ENCODE results near the gene SYNDIG1. TPM values are rescaled to one million over a fixed set of nuclear protein-coding genes. Genes with fewer than 3 reads are reported as not detected.

Gene SYNDIG1
- total RNA-seq, 1 experiment from 2014 or later = not detected

DNA sequence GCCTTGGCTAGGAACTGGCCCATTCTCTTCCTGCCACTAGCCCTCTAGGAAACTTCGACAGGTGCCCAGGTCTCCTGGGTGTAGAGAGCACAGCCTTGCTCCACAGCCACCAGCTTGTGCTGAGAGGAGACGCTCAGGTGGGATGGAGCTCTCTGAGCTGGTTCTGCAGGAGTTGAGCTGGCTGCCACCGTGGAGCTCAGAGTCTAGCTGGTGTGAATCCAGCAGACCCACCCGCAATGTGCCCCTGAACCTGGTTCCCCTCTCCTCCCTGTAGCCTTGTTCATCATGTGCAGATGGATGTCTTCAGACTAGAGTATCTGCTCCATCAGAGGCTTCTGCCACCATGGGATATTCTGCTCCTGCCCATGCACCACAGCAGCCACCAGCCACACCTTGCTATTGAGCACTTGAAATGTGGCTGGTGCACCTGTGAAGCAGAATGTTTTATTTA is 222.5 kb downstream of the SYNDIG1 start:
- Mint-ChIP-seq H3K9me3 (ENCODE audit: unreplicated experiment) (no peaks in the 10 kb centered on the region), H3K4me1 (ENCODE audit: low read depth, unreplicated experiment) (no peaks in the 10 kb centered on the region), H3K27me3 (ENCODE audit: insufficient read depth, unreplicated experiment) (peaks cover 17% of the 10 kb centered on the region), H3K4me3 (ENCODE audit: unreplicated experiment) (no peak overlapping the region), H3K36me3 (ENCODE audit: insufficient read depth, unreplicated experiment) (no peaks in the 10 kb centered on the region), H3K27ac (ENCODE audit: unreplicated experiment) (no peak overlapping the region)
- peaks cover 2% of the 10 kb centered on the region; the same call in 1 of the 2 replicates for H3K9me3 ChIP-seq
- TF ChIP-seq, protein P1, sequence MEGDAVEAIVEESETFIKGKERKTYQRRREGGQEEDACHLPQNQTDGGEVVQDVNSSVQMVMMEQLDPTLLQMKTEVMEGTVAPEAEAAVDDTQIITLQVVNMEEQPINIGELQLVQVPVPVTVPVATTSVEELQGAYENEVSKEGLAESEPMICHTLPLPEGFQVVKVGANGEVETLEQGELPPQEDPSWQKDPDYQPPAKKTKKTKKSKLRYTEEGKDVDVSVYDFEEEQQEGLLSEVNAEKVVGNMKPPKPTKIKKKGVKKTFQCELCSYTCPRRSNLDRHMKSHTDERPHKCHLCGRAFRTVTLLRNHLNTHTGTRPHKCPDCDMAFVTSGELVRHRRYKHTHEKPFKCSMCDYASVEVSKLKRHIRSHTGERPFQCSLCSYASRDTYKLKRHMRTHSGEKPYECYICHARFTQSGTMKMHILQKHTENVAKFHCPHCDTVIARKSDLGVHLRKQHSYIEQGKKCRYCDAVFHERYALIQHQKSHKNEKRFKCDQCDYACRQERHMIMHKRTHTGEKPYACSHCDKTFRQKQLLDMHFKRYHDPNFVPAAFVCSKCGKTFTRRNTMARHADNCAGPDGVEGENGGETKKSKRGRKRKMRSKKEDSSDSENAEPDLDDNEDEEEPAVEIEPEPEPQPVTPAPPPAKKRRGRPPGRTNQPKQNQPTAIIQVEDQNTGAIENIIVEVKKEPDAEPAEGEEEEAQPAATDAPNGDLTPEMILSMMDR (IDR thresholded peaks at IDR 0.05; ENCODE audit: insufficient read depth in 1 of 2, low read depth in 1 of 2, low read length in 1 of 2, severe bottlenecking in 1 of 2, unreplicated experiment in 1 of 2) = no peak
- DNase-seq = no peak
- H3K4me1 ChIP-seq = no peaks in the 10 kb centered on the region
- intact Hi-C loops (cut with micrococcal nuclease; ENCODE audit: unreplicated experiment) = no loop called here
- H3K27me3 ChIP-seq (replicated peaks; ENCODE audit: control insufficient read depth, insufficient read depth, low read length) = 0 out of 2 replicates have a peak, but pooled peaks cover 2% of the 10 kb centered on the region
- ChIA-PET CTCF (no interaction called here), POLR2A (no interaction called here)
- H3K36me3 ChIP-seq (ENCODE audit: control insufficient read depth, insufficient read depth, low read length) = no peaks in the 10 kb centered on the region
- H3K4me3 ChIP-seq (ENCODE audit: low read depth, low read length) = no peak overlapping the region
- no TSS peak for BruUV-seq (replicated peaks)

GRCh38 chr20:24692446-24693200 is 223.2 kb downstream of the SYNDIG1 start:
- no peak overlapping the region for H3K27ac Mint-ChIP-seq (ENCODE audit: unreplicated experiment)
- ChIA-PET POLR2A (no interaction called here), CTCF (no interaction called here)
- BruUV-seq (replicated peaks) = no TSS peak
- H3K4me1 Mint-ChIP-seq (ENCODE audit: low read depth, unreplicated experiment) = no peaks in the 10 kb centered on the region
- no peaks in the 10 kb centered on the region for H3K36me3 Mint-ChIP-seq (ENCODE audit: insufficient read depth, unreplicated experiment)
- peaks cover 17% of the 10 kb centered on the region for H3K27me3 Mint-ChIP-seq (ENCODE audit: insufficient read depth, unreplicated experiment)
- Histone ChIP-seq H3K4me3 (ENCODE audit: low read depth, low read length) (no peak overlapping the region), H3K9me3 (peaks cover 2% of the 10 kb centered on the region; the same call in 1 of the 2 replicates), H3K4me1 (no peaks in the 10 kb centered on the region), H3K36me3 (ENCODE audit: control insufficient read depth, insufficient read depth, low read length) (no peaks in the 10 kb centered on the region), H3K27me3 (replicated peaks; ENCODE audit: control insufficient read depth, insufficient read depth, low read length) (0 out of 2 replicates have a peak, but pooled peaks cover 2% of the 10 kb centered on the region)
- TF ChIP-seq, protein P1 (IDR thresholded peaks at IDR 0.05; ENCODE audit: insufficient read depth in 1 of 2, low read depth in 1 of 2, low read length in 1 of 2, severe bottlenecking in 1 of 2, unreplicated experiment in 1 of 2) = no peak
- no peak for DNase-seq
- H3K4me3 Mint-ChIP-seq (ENCODE audit: unreplicated experiment) = no peak overlapping the region
- H3K9me3 Mint-ChIP-seq (ENCODE audit: unreplicated experiment) = no peaks in the 10 kb centered on the region
- intact Hi-C loops (cut with micrococcal nuclease; ENCODE audit: unreplicated experiment) = no loop called here

- peaks cover 2% of the 10 kb centered on the region; the same call in 1 of the 2 replicates for H3K9me3 ChIP-seq
- H3K4me3 ChIP-seq (ENCODE audit: low read depth, low read length) = no peak overlapping the region
- H3K4me1 Mint-ChIP-seq (ENCODE audit: low read depth, unreplicated experiment) = no peaks in the 10 kb centered on the region
- intact Hi-C loops (cut with micrococcal nuclease; ENCODE audit: unreplicated experiment) = no loop called here
- DNase-seq = no peak
- no peak overlapping the region for H3K4me3 Mint-ChIP-seq (ENCODE audit: unreplicated experiment)
- no peak overlapping the region for H3K27ac Mint-ChIP-seq (ENCODE audit: unreplicated experiment)
- H3K36me3 Mint-ChIP-seq (ENCODE audit: insufficient read depth, unreplicated experiment) = no peaks in the 10 kb centered on the region
- H3K36me3 ChIP-seq (ENCODE audit: control insufficient read depth, insufficient read depth, low read length) = no peaks in the 10 kb centered on the region
- CTCF ChIA-PET = no interaction called here
- POLR2A ChIA-PET = no interaction called here
- BruUV-seq (replicated peaks) = no TSS peak
- H3K27me3 Mint-ChIP-seq (ENCODE audit: insufficient read depth, unreplicated experiment) = peaks cover 17% of the 10 kb centered on the region
- no peaks in the 10 kb centered on the region for H3K9me3 Mint-ChIP-seq (ENCODE audit: unreplicated experiment)
- H3K27me3 ChIP-seq (replicated peaks; ENCODE audit: control insufficient read depth, insufficient read depth, low read length) = 0 out of 2 replicates have a peak, but pooled peaks cover 2% of the 10 kb centered on the region
- TF ChIP-seq, protein P1 (IDR thresholded peaks at IDR 0.05; ENCODE audit: insufficient read depth in 1 of 2, low read depth in 1 of 2, low read length in 1 of 2, severe bottlenecking in 1 of 2, unreplicated experiment in 1 of 2) = no peak
- no peaks in the 10 kb centered on the region for H3K4me1 ChIP-seq
Measured at GRCh38 chr20:24693466-24694156, 224.2 kb downstream of the SYNDIG1 start.
